Transverse colon (tissue), 4 donors: ENCODE data around the gene IL17RD. TPM values are rescaled to one million over a fixed set of nuclear protein-coding genes. Genes with fewer than 3 reads are reported as not detected.

Experiments
- DNase-seq: peaks from one replicate; pipeline ENCODE4 v3.0.0-alpha.2; 2019
- H3K27ac ChIP-seq, 4 donors: fragments of 200-600 bp; sonication (generic); 2 replicates each; pipeline ENCODE4 v1.5.1; 2016 to 2018; ENCODE audit warnings: inconsistent platforms in 4 of 4
- H3K27me3 ChIP-seq: fragments of 200-600 bp; sonication (generic); 2 replicates; pipeline ENCODE4 v1.5.1; 2017; ENCODE audit warnings: inconsistent platforms
- H3K36me3 ChIP-seq, 4 donors: fragments of 200-600 bp; sonication (generic); 2 replicates each; pipeline ENCODE4 v1.5.1; 2017 to 2019; ENCODE audit warnings: inconsistent platforms in 4 of 4
- H3K4me1 ChIP-seq, 4 donors: fragments of 200-600 bp; sonication (generic); 2 replicates each; pipeline ENCODE4 v1.5.1; 2017 to 2020; ENCODE audit warnings: inconsistent platforms in 4 of 4
- H3K4me3 ChIP-seq, 4 donors: fragments of 200-600 bp; sonication (generic); 1 replicate in 1 of 4; 2 replicates in 3 of 4; pipeline versions ENCODE4 v1.5.1 to v1.6.1; 2017 to 2019; ENCODE audit warnings: inconsistent platforms in 4 of 4
- H3K9me3 ChIP-seq, 2 donors: fragments of 200-600 bp; sonication (generic); 2 replicates each; pipeline ENCODE4 v1.5.1; 2017 to 2019; ENCODE audit warnings: inconsistent platforms in 2 of 2
- EP300 ChIP-seq: sonication (generic); formaldehyde crosslinking; IDR thresholded peaks from one replicate; pipeline ENCODE4 v1.6.1; 2017; ENCODE audit warnings: antibody characterized with exemption, low read depth
- POLR2A ChIP-seq: fragments of 450-650 bp; IDR thresholded peaks from one replicate; pipeline ENCODE4 v1.6.1; 2016; ENCODE audit warnings: antibody characterized with exemption, mild to moderate bottlenecking, moderate library complexity
- POLR2AphosphoS5 ChIP-seq, 3 donors: sonication (generic); formaldehyde crosslinking; IDR thresholded peaks; one replicate each; pipeline ENCODE4 v1.6.1; 2016; ENCODE audit warnings: antibody characterized with exemption in 3 of 3
- WGBS, 2 donors: methylation state at CpG; one replicate each; pipeline ENCODE4 v1.1.5; 2018; ENCODE audit warnings: low coverage in 1 of 2; 5-methylcytosine and 5-hydroxymethylcytosine counted together
- in situ Hi-C, 4 donors: fragments of 200-750 bp; cut with MboI; loops; one replicate each; pipeline versions ENCODE4 v1.15.0 to v1.15.1; 2017; ENCODE audit warnings: low sequenced_read_pairs in 3 of 4, low pct_ligation_motif_present in 1 of 4, low pct_unique_long_range_greater_than_20kb in 1 of 4
- intact Hi-C: fragments of 100-400 bp; cut with DNase I; formaldehyde crosslinking; loops from one replicate; pipeline ENCODE4 v1.15.1; 2023; ENCODE audit warnings: low total_unique reads
- total RNA-seq, 4 donors: library from RNA; depleted of rRNA; stranded (reverse); fragments of >200 nt; gene quantifications; one replicate each; pipeline ENCODE4 v1.1.0, GENCODE V29; 2016
- TF ChIP-seq, protein P1 (sequence below), 5 experiments: fragments of 200-600 bp in 3 of 5; fragments of 450-650 bp in 2 of 5; sonication (generic) in 3 of 5; IDR thresholded peaks; 1 replicate in 2 of 5; 2 replicates in 3 of 5; pipeline ENCODE4 v1.5.1; 2016 to 2017; ENCODE audit warnings: antibody characterized with exemption in 5 of 5, inconsistent platforms in 3 of 5, mild to moderate bottlenecking in 2 of 5, moderate library complexity in 1 of 5

IL17RD gene
- total RNA-seq, 4 donors from 2014 or later = 1.9 to 40.4 (median 2.7) TPM

DNA sequence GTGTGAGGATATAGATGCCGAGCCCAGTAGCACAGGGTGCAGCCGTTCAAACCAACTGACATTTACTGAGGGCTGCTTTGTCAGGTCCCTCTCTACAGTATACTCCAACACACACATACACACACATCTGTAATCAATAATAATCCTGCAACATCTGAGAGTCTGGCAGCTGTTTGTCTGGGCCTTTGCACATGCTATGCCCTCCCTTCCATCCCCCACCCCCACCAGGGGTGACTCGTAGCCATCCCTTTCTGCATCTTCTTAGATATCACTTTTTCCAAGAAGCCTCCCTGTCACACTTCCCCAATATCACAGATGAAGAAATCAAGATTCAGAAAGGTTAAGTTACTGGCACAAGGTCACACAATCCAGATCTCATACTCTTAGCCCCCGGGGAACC, 91.0 kb downstream of the IL17RD start:
- peaks cover 0 to 25% (median 8%) of the 10 kb centered on the region in 4 donors for H3K4me1 ChIP-seq
- H3K4me3 ChIP-seq = no peak overlapping the region
- in situ Hi-C loops (no loop called here), intact Hi-C loops (no loop called here)
- WGBS, 2 donors = 86 to 88% methylated on average over 4 of the region's 4 CpGs
- no peak for DNase-seq
- no peaks in the 10 kb centered on the region for H3K27me3 ChIP-seq
- no peak overlapping the region for H3K27ac ChIP-seq
- TF ChIP-seq EP300 (no peak), POLR2A (no peak), POLR2AphosphoS5 (IDR thresholded peaks at IDR 0.05) (no peak)
- TF ChIP-seq, protein P1, sequence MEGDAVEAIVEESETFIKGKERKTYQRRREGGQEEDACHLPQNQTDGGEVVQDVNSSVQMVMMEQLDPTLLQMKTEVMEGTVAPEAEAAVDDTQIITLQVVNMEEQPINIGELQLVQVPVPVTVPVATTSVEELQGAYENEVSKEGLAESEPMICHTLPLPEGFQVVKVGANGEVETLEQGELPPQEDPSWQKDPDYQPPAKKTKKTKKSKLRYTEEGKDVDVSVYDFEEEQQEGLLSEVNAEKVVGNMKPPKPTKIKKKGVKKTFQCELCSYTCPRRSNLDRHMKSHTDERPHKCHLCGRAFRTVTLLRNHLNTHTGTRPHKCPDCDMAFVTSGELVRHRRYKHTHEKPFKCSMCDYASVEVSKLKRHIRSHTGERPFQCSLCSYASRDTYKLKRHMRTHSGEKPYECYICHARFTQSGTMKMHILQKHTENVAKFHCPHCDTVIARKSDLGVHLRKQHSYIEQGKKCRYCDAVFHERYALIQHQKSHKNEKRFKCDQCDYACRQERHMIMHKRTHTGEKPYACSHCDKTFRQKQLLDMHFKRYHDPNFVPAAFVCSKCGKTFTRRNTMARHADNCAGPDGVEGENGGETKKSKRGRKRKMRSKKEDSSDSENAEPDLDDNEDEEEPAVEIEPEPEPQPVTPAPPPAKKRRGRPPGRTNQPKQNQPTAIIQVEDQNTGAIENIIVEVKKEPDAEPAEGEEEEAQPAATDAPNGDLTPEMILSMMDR (IDR thresholded peaks at IDR 0.05) = no peak
- H3K9me3 ChIP-seq = no peaks in the 10 kb centered on the region
- no peaks in the 10 kb centered on the region for H3K36me3 ChIP-seq

DNA sequence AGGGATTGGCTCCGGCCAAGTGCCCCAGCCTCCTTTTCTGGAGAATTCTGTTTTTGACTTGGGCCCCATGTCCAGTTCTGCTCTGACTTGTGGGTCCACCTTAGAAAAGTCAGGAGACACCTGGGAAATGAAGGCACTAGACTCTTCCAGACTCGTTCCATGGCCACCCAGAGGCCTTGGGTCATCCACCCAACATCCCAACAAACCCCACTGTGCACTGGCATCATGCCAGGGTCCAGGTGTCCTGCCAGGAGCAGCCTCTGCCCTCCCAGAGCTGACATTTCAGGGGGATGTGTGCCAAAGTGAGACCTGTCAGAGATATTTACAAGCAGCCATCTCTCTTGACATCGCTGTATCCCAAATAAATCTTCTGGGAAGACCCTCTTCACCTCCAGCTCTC, 91.5 kb downstream of the IL17RD start:
- in situ Hi-C loops = no loop called here
- Histone ChIP-seq H3K36me3 (no peaks in the 10 kb centered on the region), H3K27ac (no peak overlapping the region), H3K4me3 (no peak overlapping the region), H3K4me1 (peaks cover 0 to 30% (median 9%) of the 10 kb centered on the region in 4 donors), H3K9me3 (no peaks in the 10 kb centered on the region), H3K27me3 (no peaks in the 10 kb centered on the region)
- TF ChIP-seq EP300 (no peak), POLR2A (no peak), POLR2AphosphoS5 (IDR thresholded peaks at IDR 0.05) (no peak)
- TF ChIP-seq, protein P1 (IDR thresholded peaks at IDR 0.05) = no peak
- intact Hi-C loops = no loop called here
- DNase-seq = no peak
- 90 to 100% methylated on average over 1 to 3 of the region's 3 CpGs for WGBS, 2 donors

DNA sequence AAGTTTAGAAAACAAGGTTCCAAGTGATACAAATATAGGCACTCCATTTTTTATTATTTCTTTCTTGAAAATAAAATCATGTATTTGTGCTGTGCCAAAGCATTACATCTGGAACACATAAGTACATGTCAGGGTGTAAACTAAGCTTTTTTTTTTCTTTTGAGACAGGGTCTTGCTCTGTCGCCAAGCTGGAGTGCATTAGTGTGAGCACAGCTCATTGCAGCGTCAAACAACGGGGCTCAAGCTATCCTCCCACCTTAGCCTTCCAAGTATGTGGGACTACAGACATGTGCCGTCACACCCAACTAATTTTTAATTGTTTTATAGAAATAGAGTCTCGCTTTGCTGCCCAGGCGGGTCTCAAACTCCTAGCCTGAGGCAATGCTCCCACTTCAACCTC, 95.7 kb downstream of the IL17RD start:
- Histone ChIP-seq H3K27me3 (no peaks in the 10 kb centered on the region), H3K27ac (peak overlapping the region; percentile 44 to 73 (median 60)), H3K9me3 (no peaks in the 10 kb centered on the region), H3K36me3 (no peaks in the 10 kb centered on the region), H3K4me1 (peaks cover 0 to 18% (median 8%) of the 10 kb centered on the region in 4 donors), H3K4me3 (no peak overlapping the region)
- 68 to 85% methylated on average over 5 of the region's 6 CpGs for WGBS, 2 donors
- no peak for DNase-seq
- in situ Hi-C loops = no loop called here
- no peak for TF ChIP-seq POLR2AphosphoS5 (IDR thresholded peaks at IDR 0.05)
- TF ChIP-seq, protein P1 (IDR thresholded peaks at IDR 0.05) = no peak
- TF ChIP-seq EP300 = no peak
- no peak for TF ChIP-seq POLR2A
- intact Hi-C loops = loop anchor here (5.0 kb wide), 1 partner anchor 62 kb away; no protein-coding TSS in a partner anchor

DNA sequence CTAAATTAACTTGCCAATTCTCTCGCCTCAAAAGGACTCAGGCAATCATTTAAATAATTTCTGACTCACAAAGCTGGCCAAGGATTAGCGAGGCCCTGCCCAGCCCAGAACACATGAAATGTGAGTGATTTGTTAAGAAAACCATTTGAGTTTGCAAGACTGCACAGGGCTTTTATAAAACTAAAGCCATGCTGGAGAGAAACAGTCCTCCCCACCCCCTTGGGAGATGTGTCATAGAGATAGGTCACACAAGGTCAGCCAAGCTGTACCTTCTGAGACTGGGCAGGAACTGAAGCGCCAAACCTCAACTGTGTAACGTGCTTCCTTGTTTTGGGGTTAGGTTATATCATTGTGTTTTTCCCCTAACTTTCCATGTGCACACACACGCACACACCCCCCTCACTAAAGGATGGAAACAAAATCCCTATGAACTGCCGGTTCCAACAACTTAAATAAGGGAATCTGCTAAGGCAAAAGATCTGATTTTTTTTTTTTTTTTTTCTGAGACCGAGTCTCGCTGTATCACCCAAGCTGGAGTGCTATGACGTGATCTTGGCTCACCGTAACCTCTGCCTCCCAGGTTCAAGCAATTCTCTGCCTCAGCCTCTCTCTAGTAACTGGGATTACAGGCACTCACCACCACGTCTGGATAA, 96.6 kb downstream of the IL17RD start:
- Histone ChIP-seq H3K27me3 (no peaks in the 10 kb centered on the region), H3K9me3 (no peaks in the 10 kb centered on the region), H3K36me3 (no peaks in the 10 kb centered on the region), H3K4me3 (no peak overlapping the region), H3K4me1 (peaks cover 0 to 21% (median 8%) of the 10 kb centered on the region in 4 donors), H3K27ac (peak overlapping the region; percentile 44 to 73 (median 60))
- in situ Hi-C loops (no loop called here), intact Hi-C loops (loop anchor here (5.0 kb wide), 1 partner anchor 61 kb away; no protein-coding TSS in a partner anchor)
- DNase-seq = peak; percentile 28
- TF ChIP-seq POLR2A (no peak), POLR2AphosphoS5 (IDR thresholded peaks at IDR 0.05) (peak in 2 of 3 donors; percentile 36 to 40)
- WGBS, 2 donors = 52 to 57% methylated on average over 4 to 11 of the region's 11 CpGs
